Measurements from ENCODE around the gene OR1I1. TPM values are rescaled to one million over a fixed set of nuclear protein-coding genes. Genes with fewer than 3 reads are reported as not detected.
A peak's percentile ranks its signal among the peaks of the same experiment; 100 is the strongest.

OR1I1 gene
- total RNA-seq, 1 experiment from 2014 or later, result not detected

GRCh38 chr19:15099017-15099582 lies 17.1 kb downstream of the OR1I1 start:
- intact Hi-C loops (cut with micrococcal nuclease; ENCODE audit: unreplicated experiment), result no loop called here
- no peak overlapping the region for H3K27ac Mint-ChIP-seq (ENCODE audit: unreplicated experiment)

GRCh38 chr19:15101479-15102082 lies 19.6 kb downstream of the OR1I1 start:
- Mint-ChIP-seq H3K27ac (ENCODE audit: unreplicated experiment) (no peak overlapping the region), H3K27me3 (ENCODE audit: unreplicated experiment) (peaks cover 16% of the 10 kb centered on the region), H3K9me3 (ENCODE audit: low read depth, unreplicated experiment) (peaks cover 5% of the 10 kb centered on the region), H3K36me3 (ENCODE audit: insufficient read depth, unreplicated experiment) (no peaks in the 10 kb centered on the region), H3K4me1 (ENCODE audit: low read depth, unreplicated experiment) (peaks cover 3% of the 10 kb centered on the region), H3K4me3 (ENCODE audit: low read depth, unreplicated experiment) (no peak overlapping the region)
- CTCF ChIA-PET, result interaction anchor here (0.7 to 1.5 kb wide), 6 partner anchors 9 to 454 kb away, joined by 3 to 12 read pairs (median 7); partner anchors contain the start of gene AKAP8L
- intact Hi-C loops (cut with micrococcal nuclease; ENCODE audit: unreplicated experiment), result no loop called here
- TF ChIP-seq CTCF (IDR thresholded peaks at IDR 0.05; ENCODE audit: unreplicated experiment), result peak; percentile 61
- BruUV-seq (replicated peaks), result no TSS peak
- DNase-seq, result peak; percentile 43

More at GRCh38 chr19:15099017-15099582, 17.1 kb downstream of the OR1I1 start:
- Mint-ChIP-seq H3K9me3 (ENCODE audit: low read depth, unreplicated experiment) (peaks cover 3% of the 10 kb centered on the region), H3K4me3 (ENCODE audit: low read depth, unreplicated experiment) (no peak overlapping the region), H3K27me3 (ENCODE audit: unreplicated experiment) (peaks cover 16% of the 10 kb centered on the region), H3K4me1 (ENCODE audit: low read depth, unreplicated experiment) (no peaks in the 10 kb centered on the region), H3K36me3 (ENCODE audit: insufficient read depth, unreplicated experiment) (no peaks in the 10 kb centered on the region)
- TF ChIP-seq CTCF (IDR thresholded peaks at IDR 0.05; ENCODE audit: unreplicated experiment), result no peak
- CTCF ChIA-PET, result no interaction called here
- BruUV-seq (replicated peaks), result no TSS peak
- DNase-seq, result no peak

- Mint-ChIP-seq H3K9me3 (ENCODE audit: low read depth, unreplicated experiment) (peaks cover 5% of the 10 kb centered on the region), H3K27me3 (ENCODE audit: unreplicated experiment) (peaks cover 8% of the 10 kb centered on the region), H3K4me3 (ENCODE audit: low read depth, unreplicated experiment) (no peak overlapping the region), H3K27ac (ENCODE audit: unreplicated experiment) (no peak overlapping the region), H3K36me3 (ENCODE audit: insufficient read depth, unreplicated experiment) (peaks cover 5% of the 10 kb centered on the region), H3K4me1 (ENCODE audit: low read depth, unreplicated experiment) (peaks cover 8% of the 10 kb centered on the region)
- intact Hi-C loops (cut with micrococcal nuclease; ENCODE audit: unreplicated experiment), result no loop called here
- CTCF ChIA-PET, result no interaction called here
- TF ChIP-seq CTCF (IDR thresholded peaks at IDR 0.05; ENCODE audit: unreplicated experiment), result no peak
- BruUV-seq (replicated peaks), result no TSS peak
- no peak for DNase-seq
Measured at GRCh38 chr19:15104003-15104402, 22.0 kb downstream of the OR1I1 start.

GRCh38 chr19:15104411-15104810 lies 22.4 kb downstream of the OR1I1 start:
- no peak overlapping the region for H3K27ac Mint-ChIP-seq (ENCODE audit: unreplicated experiment)
- CTCF ChIA-PET, result interaction anchor here (0.5 kb wide), 1 partner anchor 405 kb away, joined by 3 read pairs; no protein-coding TSS in a partner anchor
- H3K27me3 Mint-ChIP-seq (ENCODE audit: unreplicated experiment), result peaks cover 4% of the 10 kb centered on the region
- H3K36me3 Mint-ChIP-seq (ENCODE audit: insufficient read depth, unreplicated experiment), result peaks cover 5% of the 10 kb centered on the region
- H3K4me3 Mint-ChIP-seq (ENCODE audit: low read depth, unreplicated experiment), result no peak overlapping the region
- H3K9me3 Mint-ChIP-seq (ENCODE audit: low read depth, unreplicated experiment), result peaks cover 5% of the 10 kb centered on the region
- intact Hi-C loops (cut with micrococcal nuclease; ENCODE audit: unreplicated experiment), result no loop called here
- no peak for DNase-seq
- no peak for TF ChIP-seq CTCF (IDR thresholded peaks at IDR 0.05; ENCODE audit: unreplicated experiment)
- BruUV-seq (replicated peaks), result no TSS peak
- H3K4me1 Mint-ChIP-seq (ENCODE audit: low read depth, unreplicated experiment), result peaks cover 8% of the 10 kb centered on the region

All from Calu3 (cell line).